GM21717 (cell line): ENCODE results near the gene RAB5A.
"Not testable (repeated sequence)": the region's sequence is repeated elsewhere in the genome, so short reads cannot be mapped to it uniquely, and the experiment has no call there.

Experiments used
- ATAC-seq: cut with Tn5 transposase; IDR thresholded peaks from one replicate; pipeline ENCODE4 v1.9.1; 2021; ENCODE audit warnings: mild to moderate bottlenecking, moderate library complexity; ENCODE audit not compliant: unreplicated experiment

Gene RAB5A

GRCh38 chr3:20023623-20024405, 76.9 kb downstream of the RAB5A start:
- ATAC-seq, result no peak

GRCh38 chr3:20027136-20027535, 80.2 kb downstream of the RAB5A start:
- ATAC-seq, result no peak

GRCh38 chr3:20028905-20029331, 82.0 kb downstream of the RAB5A start:
- ATAC-seq, result no peak

- ATAC-seq, result not testable (repeated sequence)
Measured at GRCh38 chr3:20031939-20032338, 85.0 kb downstream of the RAB5A start.
